PFSK-1 (cell line): ENCODE results near the gene FOXM1.

ENCODE experiments used
- FOXP2 ChIP-seq: optimal IDR thresholded peaks from 2 replicates; pipeline ENCODE3; 2011; ENCODE audit warnings: borderline replicate concordance, control low read depth, inconsistent platforms; ENCODE audit not compliant: insufficient read depth; ENCODE audit errors: extremely low read length, extremely low read depth
- POLR2AphosphoS5 ChIP-seq: IDR thresholded peaks from 2 replicates; pipeline ENCODE4 v1.6.1; 2012; ENCODE audit warnings: low read depth, mild to moderate bottlenecking, control low read depth, low read length, moderate library complexity
- SIN3A ChIP-seq: IDR thresholded peaks from 2 replicates; pipeline ENCODE4 v1.6.1; 2012; ENCODE audit warnings: mild to moderate bottlenecking, low read length, moderate library complexity, borderline replicate concordance; ENCODE audit not compliant: insufficient read depth
- TAF1 ChIP-seq: IDR thresholded peaks from 2 replicates; pipeline ENCODE4 v1.6.1; 2012; ENCODE audit warnings: low read length, control low read depth, borderline replicate concordance; ENCODE audit not compliant: insufficient read depth
- TF ChIP-seq, protein P1 (sequence below), 2 experiments: IDR thresholded peaks; 2 replicates each; pipeline versions ENCODE4 v1.6.1 to v1.8.0; 2011 to 2012; ENCODE audit warnings: low read depth in 2 of 2, low read length in 2 of 2, control low read depth in 1 of 2, inconsistent platforms in 1 of 2, mild to moderate bottlenecking in 1 of 2, moderate library complexity in 1 of 2; ENCODE audit not compliant: insufficient read depth in 1 of 2

FOXM1 gene

DNA sequence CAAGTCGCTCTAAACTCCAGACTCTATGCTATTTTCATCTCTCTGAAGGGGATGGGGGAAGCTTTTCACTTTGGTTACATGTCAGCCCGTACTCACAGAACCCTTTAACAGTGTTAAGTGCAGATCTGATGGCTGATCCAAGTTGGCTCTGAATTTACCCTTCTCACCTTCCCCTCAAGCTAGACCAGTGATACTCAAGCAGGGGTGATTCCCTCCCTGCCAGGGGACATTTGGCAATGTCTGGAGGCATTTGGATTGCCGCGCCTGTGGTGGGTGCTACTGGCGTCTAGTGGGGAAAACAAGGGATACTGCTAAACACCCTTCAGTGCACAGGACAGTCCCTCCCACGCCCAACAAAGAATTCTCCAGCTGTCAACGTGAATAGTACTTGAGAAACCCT, 14.1 kb downstream of the FOXM1 start:
- TF ChIP-seq TAF1 (no peak), FOXP2 (no peak), SIN3A (no peak), POLR2AphosphoS5 (no peak)
- TF ChIP-seq, protein P1, sequence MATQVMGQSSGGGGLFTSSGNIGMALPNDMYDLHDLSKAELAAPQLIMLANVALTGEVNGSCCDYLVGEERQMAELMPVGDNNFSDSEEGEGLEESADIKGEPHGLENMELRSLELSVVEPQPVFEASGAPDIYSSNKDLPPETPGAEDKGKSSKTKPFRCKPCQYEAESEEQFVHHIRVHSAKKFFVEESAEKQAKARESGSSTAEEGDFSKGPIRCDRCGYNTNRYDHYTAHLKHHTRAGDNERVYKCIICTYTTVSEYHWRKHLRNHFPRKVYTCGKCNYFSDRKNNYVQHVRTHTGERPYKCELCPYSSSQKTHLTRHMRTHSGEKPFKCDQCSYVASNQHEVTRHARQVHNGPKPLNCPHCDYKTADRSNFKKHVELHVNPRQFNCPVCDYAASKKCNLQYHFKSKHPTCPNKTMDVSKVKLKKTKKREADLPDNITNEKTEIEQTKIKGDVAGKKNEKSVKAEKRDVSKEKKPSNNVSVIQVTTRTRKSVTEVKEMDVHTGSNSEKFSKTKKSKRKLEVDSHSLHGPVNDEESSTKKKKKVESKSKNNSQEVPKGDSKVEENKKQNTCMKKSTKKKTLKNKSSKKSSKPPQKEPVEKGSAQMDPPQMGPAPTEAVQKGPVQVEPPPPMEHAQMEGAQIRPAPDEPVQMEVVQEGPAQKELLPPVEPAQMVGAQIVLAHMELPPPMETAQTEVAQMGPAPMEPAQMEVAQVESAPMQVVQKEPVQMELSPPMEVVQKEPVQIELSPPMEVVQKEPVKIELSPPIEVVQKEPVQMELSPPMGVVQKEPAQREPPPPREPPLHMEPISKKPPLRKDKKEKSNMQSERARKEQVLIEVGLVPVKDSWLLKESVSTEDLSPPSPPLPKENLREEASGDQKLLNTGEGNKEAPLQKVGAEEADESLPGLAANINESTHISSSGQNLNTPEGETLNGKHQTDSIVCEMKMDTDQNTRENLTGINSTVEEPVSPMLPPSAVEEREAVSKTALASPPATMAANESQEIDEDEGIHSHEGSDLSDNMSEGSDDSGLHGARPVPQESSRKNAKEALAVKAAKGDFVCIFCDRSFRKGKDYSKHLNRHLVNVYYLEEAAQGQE (IDR thresholded peaks at IDR 0.05; ENCODE audit: insufficient read depth in 1 of 2, low read depth in 2 of 2, low read length in 2 of 2) = no peak

DNA sequence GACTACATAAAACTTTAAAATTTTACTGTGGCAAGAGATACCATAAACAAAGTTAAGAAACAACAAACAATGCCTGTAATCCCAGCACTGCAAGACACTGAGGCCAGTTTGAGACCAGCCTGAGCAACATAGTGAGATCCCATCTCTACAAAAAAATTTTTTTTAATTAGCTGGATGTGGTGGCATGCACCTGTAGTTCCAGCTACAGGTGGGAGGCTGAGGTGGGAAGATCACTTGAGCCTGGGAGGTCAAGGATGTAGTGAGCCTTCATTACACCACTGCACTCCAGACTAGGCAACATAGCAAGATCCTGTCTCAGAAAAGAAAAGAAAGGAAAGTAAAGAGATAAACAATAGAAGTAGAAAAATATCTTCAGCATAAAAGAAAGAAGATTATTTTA, 16.8 kb downstream of the FOXM1 start:
- TF ChIP-seq POLR2AphosphoS5 (no peak), TAF1 (no peak), FOXP2 (no peak), SIN3A (no peak)
- TF ChIP-seq, protein P1 (IDR thresholded peaks at IDR 0.05; ENCODE audit: insufficient read depth in 1 of 2, low read depth in 2 of 2, low read length in 2 of 2) = no peak

DNA sequence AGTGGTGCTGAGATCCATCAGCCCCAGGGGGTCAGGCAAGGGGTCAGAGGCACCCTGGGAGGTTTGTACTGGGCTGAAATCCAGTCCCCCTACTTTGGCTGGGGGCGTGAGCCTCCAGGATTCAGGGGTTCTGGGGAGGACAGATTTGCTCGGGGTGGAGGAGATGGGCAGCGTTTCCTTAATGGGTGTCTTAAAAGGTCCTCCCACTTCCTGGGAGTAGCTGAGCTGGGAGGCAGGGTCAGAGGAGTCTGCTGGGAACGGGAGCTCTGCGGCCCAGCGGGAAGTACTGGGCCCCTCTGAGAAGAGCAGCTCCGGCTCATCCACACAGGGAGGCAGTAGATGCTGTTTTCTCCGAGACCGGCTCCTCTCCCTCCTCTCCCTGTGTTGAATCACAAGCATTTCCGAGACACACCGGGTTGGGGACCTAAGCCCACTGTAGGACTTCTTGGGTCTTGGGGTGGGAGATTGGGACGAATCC, 18.0 kb downstream of the FOXM1 start:
- TF ChIP-seq, protein P1 (IDR thresholded peaks at IDR 0.05; ENCODE audit: insufficient read depth in 1 of 2, low read depth in 2 of 2, low read length in 2 of 2) = no peak
- TF ChIP-seq SIN3A = no peak
- TF ChIP-seq TAF1 = no peak
- TF ChIP-seq FOXP2 = no peak

DNA sequence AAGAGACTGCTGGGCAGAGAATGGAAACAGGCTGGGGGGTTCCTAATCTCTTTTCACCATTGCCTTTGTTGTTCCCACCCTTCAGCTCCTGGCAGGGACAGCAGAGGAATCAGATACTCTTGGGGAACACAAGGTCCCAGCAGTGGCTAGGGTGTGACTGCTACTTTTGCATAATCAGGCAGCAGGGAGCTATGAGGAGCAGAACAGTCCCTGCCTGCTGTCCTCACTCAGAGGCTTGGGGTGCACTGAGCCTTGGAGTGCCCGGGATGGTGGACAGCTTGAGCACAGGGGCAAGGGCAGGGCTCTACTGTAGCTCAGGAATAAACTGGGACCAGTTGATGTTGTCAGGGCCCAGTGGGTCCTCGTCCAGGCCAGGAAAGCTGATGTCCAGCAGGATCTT, 18.6 kb downstream of the FOXM1 start:
- TF ChIP-seq SIN3A (no peak), POLR2AphosphoS5 (no peak), TAF1 (no peak), FOXP2 (no peak)
- TF ChIP-seq, protein P1 (IDR thresholded peaks at IDR 0.05; ENCODE audit: insufficient read depth in 1 of 2, low read depth in 2 of 2, low read length in 2 of 2) = no peak

DNA sequence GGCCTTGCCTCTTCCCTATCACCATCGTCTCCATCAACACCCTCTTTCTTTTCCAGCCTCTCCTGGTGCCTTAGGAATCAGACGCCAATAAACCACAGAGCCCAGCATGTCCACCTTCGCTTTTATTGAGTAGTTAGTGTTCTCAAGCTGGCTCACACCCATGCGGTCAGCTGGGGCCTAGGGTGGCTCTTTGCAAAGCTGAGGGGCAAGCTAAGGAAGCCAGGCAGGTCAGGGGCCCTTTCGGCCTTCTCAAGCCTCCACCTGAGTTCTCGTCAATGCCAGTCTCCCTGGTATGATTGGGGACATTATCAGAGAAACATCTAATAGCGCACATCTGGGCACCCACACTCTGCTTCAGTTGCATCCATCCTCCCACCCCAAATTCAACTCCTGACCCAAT, 19.4 kb downstream of the FOXM1 start:
- TF ChIP-seq FOXP2 (no peak), POLR2AphosphoS5 (peak; percentile 16; the same call in 1 of the 2 replicates)
